ENCODE measurements around the gene ARFGAP1.

DNA sequence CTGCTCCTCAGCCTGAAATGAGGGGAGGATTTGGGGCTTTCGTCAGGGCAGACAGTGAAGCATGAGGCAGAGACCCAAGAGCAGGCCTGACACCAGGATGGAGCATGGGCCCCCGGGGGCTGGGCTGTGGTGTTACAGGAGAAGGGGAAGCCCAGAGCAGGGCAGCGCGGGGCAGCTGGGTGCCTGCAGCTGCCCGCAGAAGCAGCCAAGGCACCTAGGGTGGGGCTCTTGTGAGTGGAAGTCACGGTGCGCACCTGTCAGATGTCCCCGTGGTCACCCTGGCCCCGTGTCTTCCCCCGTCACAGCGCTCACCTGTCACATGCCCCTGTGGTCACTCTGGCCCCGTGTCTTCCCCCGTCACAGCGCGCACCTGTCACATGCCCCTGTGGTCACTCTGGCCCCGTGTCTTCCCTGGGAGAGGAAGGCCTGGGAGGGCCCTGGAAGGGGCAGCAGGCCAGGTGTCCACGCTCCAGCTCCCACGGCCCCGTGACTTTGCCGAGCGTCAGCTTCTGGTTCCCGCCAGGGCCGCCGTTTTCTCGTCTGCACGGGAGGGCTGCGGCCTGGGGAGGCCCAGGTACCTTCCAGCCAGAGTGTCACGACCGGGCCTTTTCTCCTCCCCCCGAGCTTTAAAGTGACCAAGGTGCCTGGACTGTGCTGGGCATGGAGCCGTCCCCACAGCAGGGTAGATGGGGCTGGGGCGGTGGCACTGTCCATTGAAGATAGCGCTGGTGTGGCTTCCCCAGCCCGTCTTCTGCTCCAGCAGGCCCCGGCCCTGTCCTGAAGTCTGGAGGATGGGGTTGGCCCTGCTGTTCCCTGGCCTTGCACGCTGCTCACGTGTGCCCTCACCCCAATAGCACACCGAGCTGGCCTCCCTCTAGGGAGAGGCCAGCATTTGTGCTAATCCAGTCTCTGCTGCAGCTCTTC lies 9.4 kb downstream of the ARFGAP1 start:
- TF ChIP-seq, protein P1, sequence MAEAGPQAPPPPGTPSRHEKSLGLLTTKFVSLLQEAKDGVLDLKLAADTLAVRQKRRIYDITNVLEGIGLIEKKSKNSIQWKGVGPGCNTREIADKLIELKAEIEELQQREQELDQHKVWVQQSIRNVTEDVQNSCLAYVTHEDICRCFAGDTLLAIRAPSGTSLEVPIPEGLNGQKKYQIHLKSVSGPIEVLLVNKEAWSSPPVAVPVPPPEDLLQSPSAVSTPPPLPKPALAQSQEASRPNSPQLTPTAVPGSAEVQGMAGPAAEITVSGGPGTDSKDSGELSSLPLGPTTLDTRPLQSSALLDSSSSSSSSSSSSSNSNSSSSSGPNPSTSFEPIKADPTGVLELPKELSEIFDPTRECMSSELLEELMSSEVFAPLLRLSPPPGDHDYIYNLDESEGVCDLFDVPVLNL (CRISPR knock-in tag; IDR thresholded peaks at IDR 0.05; ENCODE audit: borderline replicate concordance, low read depth) = no peak
- no peak for TF ChIP-seq USF2 (CRISPR knock-in tag; IDR thresholded peaks at IDR 0.05)
- TF ChIP-seq, protein P2, sequence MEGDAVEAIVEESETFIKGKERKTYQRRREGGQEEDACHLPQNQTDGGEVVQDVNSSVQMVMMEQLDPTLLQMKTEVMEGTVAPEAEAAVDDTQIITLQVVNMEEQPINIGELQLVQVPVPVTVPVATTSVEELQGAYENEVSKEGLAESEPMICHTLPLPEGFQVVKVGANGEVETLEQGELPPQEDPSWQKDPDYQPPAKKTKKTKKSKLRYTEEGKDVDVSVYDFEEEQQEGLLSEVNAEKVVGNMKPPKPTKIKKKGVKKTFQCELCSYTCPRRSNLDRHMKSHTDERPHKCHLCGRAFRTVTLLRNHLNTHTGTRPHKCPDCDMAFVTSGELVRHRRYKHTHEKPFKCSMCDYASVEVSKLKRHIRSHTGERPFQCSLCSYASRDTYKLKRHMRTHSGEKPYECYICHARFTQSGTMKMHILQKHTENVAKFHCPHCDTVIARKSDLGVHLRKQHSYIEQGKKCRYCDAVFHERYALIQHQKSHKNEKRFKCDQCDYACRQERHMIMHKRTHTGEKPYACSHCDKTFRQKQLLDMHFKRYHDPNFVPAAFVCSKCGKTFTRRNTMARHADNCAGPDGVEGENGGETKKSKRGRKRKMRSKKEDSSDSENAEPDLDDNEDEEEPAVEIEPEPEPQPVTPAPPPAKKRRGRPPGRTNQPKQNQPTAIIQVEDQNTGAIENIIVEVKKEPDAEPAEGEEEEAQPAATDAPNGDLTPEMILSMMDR (IDR thresholded peaks at IDR 0.05) = no peak
- TF ChIP-seq FOXP4 (CRISPR knock-in tag; IDR thresholded peaks at IDR 0.05) = no peak
- TF ChIP-seq, protein P3, sequence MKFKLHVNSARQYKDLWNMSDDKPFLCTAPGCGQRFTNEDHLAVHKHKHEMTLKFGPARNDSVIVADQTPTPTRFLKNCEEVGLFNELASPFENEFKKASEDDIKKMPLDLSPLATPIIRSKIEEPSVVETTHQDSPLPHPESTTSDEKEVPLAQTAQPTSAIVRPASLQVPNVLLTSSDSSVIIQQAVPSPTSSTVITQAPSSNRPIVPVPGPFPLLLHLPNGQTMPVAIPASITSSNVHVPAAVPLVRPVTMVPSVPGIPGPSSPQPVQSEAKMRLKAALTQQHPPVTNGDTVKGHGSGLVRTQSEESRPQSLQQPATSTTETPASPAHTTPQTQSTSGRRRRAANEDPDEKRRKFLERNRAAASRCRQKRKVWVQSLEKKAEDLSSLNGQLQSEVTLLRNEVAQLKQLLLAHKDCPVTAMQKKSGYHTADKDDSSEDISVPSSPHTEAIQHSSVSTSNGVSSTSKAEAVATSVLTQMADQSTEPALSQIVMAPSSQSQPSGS (CRISPR knock-in tag; IDR thresholded peaks at IDR 0.05; ENCODE audit: borderline replicate concordance, low read depth) = no peak
- TF ChIP-seq CBFB (CRISPR knock-in tag; IDR thresholded peaks at IDR 0.05; ENCODE audit: low read depth) = no peak
- TF ChIP-seq JAZF1 (CRISPR knock-in tag; IDR thresholded peaks at IDR 0.05) = no peak
- no peak for TF ChIP-seq ZNF121 (CRISPR knock-in tag; IDR thresholded peaks at IDR 0.05)
- TF ChIP-seq IRF2 (CRISPR knock-in tag; IDR thresholded peaks at IDR 0.05; ENCODE audit: borderline replicate concordance, low read depth) = no peak
